ENCODE data around the gene CDC73.

- TF ChIP-seq, protein P1, sequence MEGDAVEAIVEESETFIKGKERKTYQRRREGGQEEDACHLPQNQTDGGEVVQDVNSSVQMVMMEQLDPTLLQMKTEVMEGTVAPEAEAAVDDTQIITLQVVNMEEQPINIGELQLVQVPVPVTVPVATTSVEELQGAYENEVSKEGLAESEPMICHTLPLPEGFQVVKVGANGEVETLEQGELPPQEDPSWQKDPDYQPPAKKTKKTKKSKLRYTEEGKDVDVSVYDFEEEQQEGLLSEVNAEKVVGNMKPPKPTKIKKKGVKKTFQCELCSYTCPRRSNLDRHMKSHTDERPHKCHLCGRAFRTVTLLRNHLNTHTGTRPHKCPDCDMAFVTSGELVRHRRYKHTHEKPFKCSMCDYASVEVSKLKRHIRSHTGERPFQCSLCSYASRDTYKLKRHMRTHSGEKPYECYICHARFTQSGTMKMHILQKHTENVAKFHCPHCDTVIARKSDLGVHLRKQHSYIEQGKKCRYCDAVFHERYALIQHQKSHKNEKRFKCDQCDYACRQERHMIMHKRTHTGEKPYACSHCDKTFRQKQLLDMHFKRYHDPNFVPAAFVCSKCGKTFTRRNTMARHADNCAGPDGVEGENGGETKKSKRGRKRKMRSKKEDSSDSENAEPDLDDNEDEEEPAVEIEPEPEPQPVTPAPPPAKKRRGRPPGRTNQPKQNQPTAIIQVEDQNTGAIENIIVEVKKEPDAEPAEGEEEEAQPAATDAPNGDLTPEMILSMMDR (IDR thresholded peaks at IDR 0.05) = no peak
- no peak for TF ChIP-seq POLR2A (IDR thresholded peaks at IDR 0.05)
These were observed 13.4 kb upstream of the CDC73 start for GRCh38 chr1:193108471-193108870.

Data from heart left ventricle (tissue), 13 donors.